Stimulated activated CD4-positive, alpha-beta T cell treated with anti-CD3 and anti-CD28 coated beads, Interleukin-12 subunit alpha, Interleukin-12 subunit beta, amount 100 ng/mL, for 4 hours (primary cell): ENCODE data around the gene SP140.
"Not testable (repeated sequence)": the region's sequence is repeated elsewhere in the genome, so short reads cannot be mapped to it uniquely, and the experiment has no call there.

Source experiments
- DNase-seq: peaks from one replicate; pipeline ENCODE4 v3.0.0-alpha.2; 2020

The SP140 gene

GRCh38 chr2:230226051-230226551 lies 565 bp downstream of the SP140 start:
- DNase-seq = no peak

GRCh38 chr2:230227216-230227615 lies 1.7 kb downstream of the SP140 start:
- no peak for DNase-seq

- no peak for DNase-seq
Observed at GRCh38 chr2:230230087-230230486, 4.6 kb downstream of the SP140 start.

- no peak for DNase-seq
Observed at GRCh38 chr2:230230496-230231200, 5.1 kb downstream of the SP140 start.

GRCh38 chr2:230231251-230231650 lies 5.7 kb downstream of the SP140 start:
- no peak for DNase-seq

GRCh38 chr2:230234122-230234722 lies 8.7 kb downstream of the SP140 start:
- no peak for DNase-seq

- DNase-seq = no peak
Observed at GRCh38 chr2:230234845-230235244, 9.3 kb downstream of the SP140 start.

- DNase-seq = no peak
Observed at GRCh38 chr2:230244211-230244610, 18.7 kb downstream of the SP140 start.

GRCh38 chr2:230246206-230246605 lies 20.7 kb downstream of the SP140 start:
- DNase-seq = no peak

GRCh38 chr2:230250231-230250630 lies 24.7 kb downstream of the SP140 start:
- no peak for DNase-seq

- no peak for DNase-seq
Observed at GRCh38 chr2:230254152-230254881, 28.8 kb downstream of the SP140 start.

- no peak for DNase-seq
Observed at GRCh38 chr2:230256733-230257332, 31.3 kb downstream of the SP140 start.

- DNase-seq = no peak
Observed at GRCh38 chr2:230258483-230258882, 32.9 kb downstream of the SP140 start.

- DNase-seq = no peak
Observed at GRCh38 chr2:230262246-230262645, 36.7 kb downstream of the SP140 start.

- DNase-seq = not testable (repeated sequence)
Observed at GRCh38 chr2:230264945-230265344, 39.4 kb downstream of the SP140 start.

GRCh38 chr2:230266638-230267037 lies 41.1 kb downstream of the SP140 start:
- no peak for DNase-seq

GRCh38 chr2:230267059-230267458 lies 41.5 kb downstream of the SP140 start:
- no peak for DNase-seq

- DNase-seq = no peak
Observed at GRCh38 chr2:230267556-230267955, 42.0 kb downstream of the SP140 start.

GRCh38 chr2:230268606-230269243 lies 43.2 kb downstream of the SP140 start:
- no peak for DNase-seq

- DNase-seq = no peak
Observed at GRCh38 chr2:230269715-230270114, 44.2 kb downstream of the SP140 start.

GRCh38 chr2:230282936-230283335 lies 57.4 kb downstream of the SP140 start:
- no peak for DNase-seq

GRCh38 chr2:230286048-230286447 lies 60.5 kb downstream of the SP140 start:
- no peak for DNase-seq

- DNase-seq = not testable (repeated sequence)
Observed at GRCh38 chr2:230289311-230289710, 63.8 kb downstream of the SP140 start.
